HG03064 (cell line): ENCODE results near the gene HBG1.
"Not testable (repeated sequence)": the region's sequence is repeated elsewhere in the genome, so short reads cannot be mapped to it uniquely, and the experiment has no call there.

Source experiments
- ATAC-seq: cut with Tn5 transposase; IDR thresholded peaks from one replicate; pipeline ENCODE4 v1.9.1; 2021; ENCODE audit warnings: low read depth; ENCODE audit not compliant: unreplicated experiment

The HBG1 gene

GRCh38 chr11:5279471-5280090 is 29.9 kb upstream of the HBG1 start:
- no peak for ATAC-seq

DNA sequence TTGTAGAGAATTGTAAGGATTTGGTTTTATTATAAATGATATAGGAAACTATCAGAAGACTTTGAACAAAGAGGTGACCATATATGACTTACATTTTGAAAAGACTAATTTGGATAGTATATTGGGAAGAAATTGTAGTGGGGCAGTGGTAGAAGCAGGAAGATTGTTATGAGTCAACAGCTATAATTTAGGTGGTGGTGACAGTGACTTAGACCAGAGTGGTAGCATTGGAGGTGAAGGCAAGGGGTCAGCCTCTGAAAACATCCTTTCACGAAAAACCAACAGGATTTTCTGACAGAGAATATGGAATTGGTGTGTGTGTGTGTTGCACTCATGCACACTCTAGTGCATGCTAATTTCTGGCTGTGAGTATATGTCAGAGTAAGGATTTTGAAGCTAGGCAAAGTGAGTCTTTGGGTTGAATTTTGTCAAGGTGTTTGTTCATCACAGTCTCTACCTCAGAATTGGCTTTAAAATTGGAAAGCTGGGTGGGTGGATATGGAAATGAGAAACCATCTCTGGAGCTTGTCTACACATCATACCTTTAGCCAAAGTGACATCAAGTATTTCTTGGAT is 28.2 kb upstream of the HBG1 start:
- ATAC-seq, result no peak

GRCh38 chr11:5276697-5277096 is 27.0 kb upstream of the HBG1 start:
- no peak for ATAC-seq

DNA sequence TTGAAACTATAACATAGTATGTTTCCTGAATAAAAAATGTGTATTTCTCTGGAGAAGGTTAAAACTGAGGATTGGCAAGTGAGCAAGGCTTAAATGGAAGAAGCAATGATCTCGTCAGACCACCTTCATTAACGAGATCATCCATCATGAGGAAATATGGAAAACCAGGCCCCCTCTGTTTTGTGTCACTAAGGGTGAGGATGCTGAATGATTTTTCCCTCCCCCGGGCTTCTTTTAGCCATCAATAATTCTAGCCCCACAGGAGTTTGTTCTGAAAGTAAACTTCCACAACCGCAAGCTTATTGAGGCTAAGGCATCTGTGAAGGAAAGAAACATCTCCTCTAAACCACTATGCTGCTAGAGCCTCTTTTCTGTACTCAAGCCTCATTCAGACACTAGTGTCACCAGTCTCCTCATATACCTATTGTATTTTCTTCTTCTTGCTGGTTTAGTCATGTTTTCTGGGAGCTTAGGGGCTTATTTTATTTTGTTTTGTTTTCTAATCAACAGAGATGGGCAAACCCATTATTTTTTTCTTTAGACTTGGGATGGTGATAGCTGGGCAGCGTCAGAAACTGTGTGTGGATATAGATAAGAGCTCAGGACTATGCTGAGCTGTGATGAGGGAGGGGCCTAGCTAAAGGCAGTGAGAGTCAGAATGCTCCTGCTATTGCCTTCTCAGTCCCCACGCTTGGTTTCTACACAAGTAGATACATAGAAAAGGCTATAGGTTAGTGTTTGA is 25.9 kb upstream of the HBG1 start:
- no peak for ATAC-seq

DNA sequence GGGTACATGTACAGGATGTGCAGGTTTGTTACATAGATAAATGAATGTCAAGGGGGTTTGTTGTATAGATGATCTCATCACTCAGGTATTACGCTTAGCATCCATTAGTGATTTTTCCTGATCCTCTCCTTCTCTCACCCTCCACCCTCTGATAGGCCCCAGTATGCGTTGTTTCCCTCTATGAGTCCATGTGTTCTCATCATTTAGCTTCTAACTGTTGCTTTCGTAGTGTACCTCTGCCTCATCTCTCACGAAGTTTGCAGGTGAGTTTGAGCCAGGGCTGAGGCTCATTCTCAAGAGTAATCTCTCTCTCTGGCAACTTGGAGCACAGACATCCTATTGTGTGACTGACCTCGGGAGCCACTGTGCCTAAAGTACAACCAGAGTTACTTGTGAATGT is 24.7 kb upstream of the HBG1 start:
- ATAC-seq, result no peak

- ATAC-seq, result no peak
These were observed 22.8 kb upstream of the HBG1 start for GRCh38 chr11:5272395-5273017.

DNA sequence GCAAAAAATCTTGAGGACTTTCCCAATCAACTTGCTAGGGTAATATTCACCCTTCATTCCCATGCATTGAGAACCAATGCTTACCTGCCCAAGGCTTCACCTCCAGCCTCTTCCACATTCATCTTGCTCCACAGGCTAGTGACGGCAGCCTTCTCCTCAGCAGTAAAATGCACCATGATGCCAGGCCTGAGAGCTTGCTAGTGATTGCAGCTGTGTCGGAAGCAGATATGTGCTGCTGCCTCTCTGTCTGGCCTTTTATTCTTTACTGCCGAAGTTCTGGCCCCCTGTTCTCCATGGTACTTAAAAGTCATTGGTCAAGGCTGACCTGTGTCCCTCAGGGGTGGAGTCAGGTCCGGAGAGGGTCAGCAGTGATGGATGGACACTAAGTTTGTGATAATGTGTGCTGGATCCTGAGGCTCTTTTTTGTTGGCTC is 20.1 kb upstream of the HBG1 start, which contains the start of gene HBE1:
TSS of gene HBE1 (minus strand) at position 231 of the 433 bp plus-strand sequence. CDS start at position 176, 55 bp downstream.
- ATAC-seq, result no peak

- no peak for ATAC-seq
These were observed 17.4 kb upstream of the HBG1 start for GRCh38 chr11:5267033-5267563.

DNA sequence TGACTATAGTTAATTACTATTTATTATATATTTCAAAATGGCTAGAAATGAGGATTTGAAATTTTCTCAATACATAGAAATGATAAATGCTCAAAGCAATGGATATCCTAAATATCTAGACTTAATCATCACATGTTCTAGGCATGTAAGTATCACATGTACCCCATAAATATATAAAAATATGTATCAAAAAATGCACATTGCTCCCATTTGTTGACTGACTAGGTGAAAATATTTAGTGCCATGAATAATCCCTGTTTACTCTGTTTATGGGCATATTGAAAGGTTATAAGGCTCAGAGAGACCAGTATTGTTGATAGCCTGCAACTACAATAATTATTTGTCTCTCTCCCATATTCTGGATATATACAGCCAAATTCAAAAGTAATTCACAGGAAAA is 17.0 kb upstream of the HBG1 start:
- no peak for ATAC-seq

DNA sequence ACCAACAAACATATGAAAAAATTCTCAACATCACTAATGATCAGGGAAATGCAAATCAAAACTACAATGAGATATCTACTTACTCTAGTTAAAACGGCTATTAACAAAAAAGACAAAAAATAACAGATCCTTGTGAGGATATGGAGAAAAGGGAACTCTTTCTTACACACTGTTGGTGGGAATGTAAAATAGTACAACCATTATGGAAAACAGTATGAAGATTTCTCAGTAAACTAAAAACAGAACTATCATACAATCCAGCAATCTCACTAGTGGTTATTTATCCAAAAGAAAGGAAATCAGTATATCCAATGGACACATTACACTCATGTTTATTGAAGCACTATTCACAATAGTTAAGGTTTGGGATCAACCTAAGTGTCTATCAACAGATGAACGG is 16.2 kb upstream of the HBG1 start:
- no peak for ATAC-seq

DNA sequence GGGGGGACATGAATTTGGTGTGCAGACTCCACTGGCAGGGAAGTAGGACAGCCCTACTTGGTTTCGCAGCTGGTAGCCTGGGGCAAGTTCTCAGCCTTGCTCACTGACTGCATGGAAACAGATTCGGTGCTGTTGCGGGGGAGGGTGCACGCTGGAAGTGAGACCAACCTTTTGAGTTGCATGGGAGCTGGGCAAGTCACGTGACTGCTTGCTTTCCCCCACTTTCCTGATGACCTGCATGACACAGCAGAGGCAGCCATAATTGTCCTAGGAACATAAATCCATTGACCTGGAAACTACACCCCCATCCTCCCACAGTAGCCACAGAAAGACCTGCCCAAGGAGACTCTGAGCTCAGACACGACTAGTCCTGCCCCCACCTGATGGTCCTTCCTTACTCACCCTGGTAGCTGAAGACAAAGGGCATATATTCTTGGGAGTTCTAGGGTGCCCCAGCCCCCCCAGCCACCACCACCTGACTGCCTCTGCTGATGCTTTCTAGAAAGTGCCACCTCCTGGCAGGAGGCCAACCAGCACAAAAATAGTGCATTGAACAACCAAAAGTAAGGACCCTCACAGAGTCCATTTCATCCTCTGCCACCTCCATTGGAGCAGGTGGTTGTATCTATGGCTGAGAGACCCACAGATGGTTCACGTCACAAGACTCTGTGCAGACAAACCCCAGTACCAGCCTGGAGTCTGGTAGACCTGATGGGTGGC is 9.0 kb upstream of the HBG1 start:
- ATAC-seq, result no peak

- ATAC-seq, result no peak
These were observed 7.6 kb upstream of the HBG1 start for GRCh38 chr11:5257296-5257695.

DNA sequence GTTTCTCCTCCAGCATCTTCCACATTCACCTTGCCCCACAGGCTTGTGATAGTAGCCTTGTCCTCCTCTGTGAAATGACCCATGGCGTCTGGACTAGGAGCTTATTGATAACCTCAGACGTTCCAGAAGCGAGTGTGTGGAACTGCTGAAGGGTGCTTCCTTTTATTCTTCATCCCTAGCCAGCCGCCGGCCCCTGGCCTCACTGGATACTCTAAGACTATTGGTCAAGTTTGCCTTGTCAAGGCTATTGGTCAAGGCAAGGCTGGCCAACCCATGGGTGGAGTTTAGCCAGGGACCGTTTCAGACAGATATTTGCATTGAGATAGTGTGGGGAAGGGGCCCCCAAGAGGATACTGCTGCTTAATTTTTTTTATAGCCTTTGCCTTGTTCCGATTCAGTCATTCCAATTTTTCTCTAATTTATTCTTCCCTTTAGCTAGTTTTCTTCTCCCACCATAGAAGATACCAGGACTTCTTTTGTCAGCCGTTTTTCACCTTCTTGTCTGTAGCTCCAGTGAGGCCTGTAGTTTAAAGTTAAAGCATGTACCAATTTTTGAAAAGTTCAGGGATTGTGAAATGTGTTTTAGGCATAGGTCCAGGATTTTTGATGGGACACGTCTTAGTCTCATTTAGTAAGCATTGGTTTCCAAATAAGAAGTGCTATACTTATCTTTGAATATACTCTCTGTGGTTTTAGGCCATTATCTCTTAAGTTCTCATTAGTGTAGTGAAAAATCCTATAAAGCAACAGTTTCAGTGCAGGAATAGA is 5.2 kb upstream of the HBG1 start, which contains the start of gene HBG2:
TSS of gene HBG2 (minus strand) at position 136 of the 768 bp plus-strand sequence. CDS start at position 83, 53 bp downstream.
- ATAC-seq, result not testable (repeated sequence)

- not testable (repeated sequence) for ATAC-seq
These were observed 4.4 kb upstream of the HBG1 start for GRCh38 chr11:5254023-5254422.

GRCh38 chr11:5253440-5253839 is 3.8 kb upstream of the HBG1 start:
- ATAC-seq, result not testable (repeated sequence)

DNA sequence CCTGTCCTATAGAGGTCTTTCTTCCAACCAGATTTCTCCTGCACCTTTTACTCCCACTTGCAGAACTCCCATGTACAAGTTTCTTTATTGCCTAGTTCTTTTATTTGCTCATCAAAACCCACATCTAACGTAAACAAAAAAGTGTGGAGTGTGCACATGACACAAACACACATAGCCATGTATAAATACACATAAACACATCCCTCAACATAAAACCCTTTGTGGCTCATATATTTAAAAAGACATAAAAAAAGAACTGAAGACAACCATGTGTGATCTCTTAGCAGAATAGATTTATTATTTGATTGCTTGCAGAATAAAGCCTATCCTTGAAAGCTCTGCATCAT is 3.2 kb upstream of the HBG1 start:
- ATAC-seq, result no peak

- ATAC-seq, result no peak
These were observed 2.7 kb upstream of the HBG1 start for GRCh38 chr11:5252192-5252918.

GRCh38 chr11:5251746-5252145 is 2.1 kb upstream of the HBG1 start:
- ATAC-seq, result no peak
